Panc1 (cell line): Measurements from ENCODE around the gene UBE2U. TPM values are rescaled to one million over a fixed set of nuclear protein-coding genes. Genes with fewer than 3 reads are reported as not detected.

ENCODE experiments used
- ATAC-seq: fragments of 200-7000 bp; cut with Tn5 transposase; 2 replicates; pipeline ENCODE4 v1.9.1; 2020; ENCODE audit warnings: mild to moderate bottlenecking, moderate library complexity
- BruUV-seq: library from RNA; stranded (reverse); fragments of 400-500 nt; replicated peaks from 2 replicates; lab custom pipeline; 2021; lab: Mats Ljungman, UMichigan
- CTCF ChIA-PET: fragments of 300-600 bp; sonication (Branson Sonifier 250); formaldehyde crosslinking; loops from one replicate; lab custom pipeline; 2022; ENCODE audit warnings: antibody characterized with exemption; lab: Charles Lee
- POLR2A ChIA-PET: fragments of 300-600 bp; sonication (Branson Sonifier 250); formaldehyde crosslinking; loops from one replicate; lab custom pipeline; 2022; ENCODE audit warnings: antibody characterized with exemption; lab: Charles Lee
- DNase-seq: peaks from one replicate; pipeline ENCODE4 v3.0.0-alpha.2; 2010; ENCODE audit warnings: low read depth, low spot score
- H3K27ac ChIP-seq: 2 replicates; pipeline ENCODE4 v1.5.1; 2011; ENCODE audit warnings: mild to moderate bottlenecking, low read length, inconsistent platforms
- H3K27me3 ChIP-seq: fragments of 200-500 bp; sonication (Bioruptor generic); 2 replicates; pipeline ENCODE4 v1.6.0; 2014; ENCODE audit warnings: low read length, inconsistent platforms; ENCODE audit not compliant: control insufficient read depth, insufficient read depth
- H3K36me3 ChIP-seq: fragments of 200-500 bp; sonication (Bioruptor generic); 2 replicates; pipeline ENCODE4 v1.5.1; 2014; ENCODE audit warnings: inconsistent platforms, mild to moderate bottlenecking, low read length, moderate library complexity; ENCODE audit not compliant: control insufficient read depth, insufficient read depth
- H3K4me1 ChIP-seq: 2 replicates; pipeline ENCODE4 v1.5.1; 2011; ENCODE audit warnings: inconsistent platforms, mild to moderate bottlenecking, low read length, moderate library complexity; ENCODE audit not compliant: control insufficient read depth, insufficient read depth
- H3K4me3 ChIP-seq, 2 experiments: 2 replicates each; pipeline ENCODE4 v1.5.1; 2011 to 2012; ENCODE audit warnings: low read depth in 2 of 2, low read length in 2 of 2, mild to moderate bottlenecking in 2 of 2, inconsistent platforms in 1 of 2, moderate library complexity in 1 of 2
- H3K9me3 ChIP-seq: fragments of 200-500 bp; sonication (Bioruptor generic); 2 replicates; pipeline ENCODE4 v1.5.1; 2014; ENCODE audit warnings: low read depth, mild to moderate bottlenecking, inconsistent platforms, low read length, moderate library complexity; ENCODE audit not compliant: control insufficient read depth, insufficient read depth
- POLR2AphosphoS5 ChIP-seq: IDR thresholded peaks from 2 replicates; pipeline ENCODE4 v1.6.1; 2012; ENCODE audit warnings: mild to moderate bottlenecking, low read depth, low read length, moderate library complexity
- SIN3A ChIP-seq: IDR thresholded peaks from 2 replicates; pipeline ENCODE4 v1.6.1; 2012; ENCODE audit warnings: low read depth, mild to moderate bottlenecking, low read length, moderate library complexity, borderline replicate concordance; ENCODE audit not compliant: insufficient read depth
- TCF7L2 ChIP-seq: IDR thresholded peaks from 2 replicates; pipeline ENCODE4 v1.6.1; 2011; ENCODE audit warnings: mild to moderate bottlenecking, low read depth, low read length, inconsistent platforms
- in situ Hi-C: cut with HindIII; loops from 2 replicates; pipeline ENCODE4 v1.10.0; 2016; ENCODE audit warnings: low sequenced_read_pairs, low pct_unique_long_range_greater_than_20kb
- intact Hi-C: fragments of 100-400 bp; cut with micrococcal nuclease; formaldehyde crosslinking; loops from one replicate; pipeline ENCODE4 v1.10.0; 2022; ENCODE audit not compliant: unreplicated experiment
- total RNA-seq: library from RNA; stranded (reverse); gene quantifications from one replicate; pipeline ENCODE4 v1.2.1, GENCODE V29; 2021; ENCODE audit not compliant: unreplicated experiment
- TF ChIP-seq, protein P1 (sequence below), 2 experiments: IDR thresholded peaks; 2 replicates each; pipeline ENCODE4 v1.6.1; 2011 to 2012; ENCODE audit warnings: low read depth in 2 of 2, control low read depth in 1 of 2, low read length in 1 of 2, mild to moderate bottlenecking in 1 of 2, moderate library complexity in 1 of 2; ENCODE audit not compliant: insufficient read depth in 1 of 2
- TF ChIP-seq, protein P2 (sequence below): fragments of 450-650 bp; IDR thresholded peaks from 2 replicates; pipeline ENCODE4 v1.5.1; 2017; ENCODE audit warnings: mild to moderate bottlenecking

Gene UBE2U
- total RNA-seq, 1 experiment from 2014 or later: not detected

DNA sequence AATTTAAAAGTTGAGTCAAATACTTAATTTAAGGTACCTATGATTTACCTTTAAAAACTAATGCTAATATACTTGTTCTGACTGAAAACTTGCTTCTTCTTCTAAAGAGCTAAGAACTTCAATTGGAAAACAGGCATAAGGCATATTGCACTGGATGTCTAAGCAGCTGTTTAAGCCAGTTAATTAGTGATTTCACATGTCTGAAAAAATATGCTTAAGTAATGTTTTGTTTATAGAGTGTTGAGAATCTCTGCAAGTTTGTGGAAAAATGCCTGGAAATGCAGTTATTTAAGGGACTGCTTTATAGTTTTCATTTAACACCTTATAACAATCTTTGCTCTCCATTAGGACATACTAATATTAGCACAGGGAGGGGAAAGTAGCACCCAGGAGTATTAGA is 28.2 kb downstream of the UBE2U start:
- no peak overlapping the region for H3K4me3 ChIP-seq
- BruUV-seq: no TSS peak
- no peaks in the 10 kb centered on the region for H3K9me3 ChIP-seq
- no peaks in the 10 kb centered on the region; the same call in 1 of the 2 replicates for H3K4me1 ChIP-seq
- H3K27me3 ChIP-seq: no peaks in the 10 kb centered on the region
- DNase-seq: no peak
- TF ChIP-seq TCF7L2 (no peak), POLR2AphosphoS5 (no peak), SIN3A (no peak)
- TF ChIP-seq, protein P1, sequence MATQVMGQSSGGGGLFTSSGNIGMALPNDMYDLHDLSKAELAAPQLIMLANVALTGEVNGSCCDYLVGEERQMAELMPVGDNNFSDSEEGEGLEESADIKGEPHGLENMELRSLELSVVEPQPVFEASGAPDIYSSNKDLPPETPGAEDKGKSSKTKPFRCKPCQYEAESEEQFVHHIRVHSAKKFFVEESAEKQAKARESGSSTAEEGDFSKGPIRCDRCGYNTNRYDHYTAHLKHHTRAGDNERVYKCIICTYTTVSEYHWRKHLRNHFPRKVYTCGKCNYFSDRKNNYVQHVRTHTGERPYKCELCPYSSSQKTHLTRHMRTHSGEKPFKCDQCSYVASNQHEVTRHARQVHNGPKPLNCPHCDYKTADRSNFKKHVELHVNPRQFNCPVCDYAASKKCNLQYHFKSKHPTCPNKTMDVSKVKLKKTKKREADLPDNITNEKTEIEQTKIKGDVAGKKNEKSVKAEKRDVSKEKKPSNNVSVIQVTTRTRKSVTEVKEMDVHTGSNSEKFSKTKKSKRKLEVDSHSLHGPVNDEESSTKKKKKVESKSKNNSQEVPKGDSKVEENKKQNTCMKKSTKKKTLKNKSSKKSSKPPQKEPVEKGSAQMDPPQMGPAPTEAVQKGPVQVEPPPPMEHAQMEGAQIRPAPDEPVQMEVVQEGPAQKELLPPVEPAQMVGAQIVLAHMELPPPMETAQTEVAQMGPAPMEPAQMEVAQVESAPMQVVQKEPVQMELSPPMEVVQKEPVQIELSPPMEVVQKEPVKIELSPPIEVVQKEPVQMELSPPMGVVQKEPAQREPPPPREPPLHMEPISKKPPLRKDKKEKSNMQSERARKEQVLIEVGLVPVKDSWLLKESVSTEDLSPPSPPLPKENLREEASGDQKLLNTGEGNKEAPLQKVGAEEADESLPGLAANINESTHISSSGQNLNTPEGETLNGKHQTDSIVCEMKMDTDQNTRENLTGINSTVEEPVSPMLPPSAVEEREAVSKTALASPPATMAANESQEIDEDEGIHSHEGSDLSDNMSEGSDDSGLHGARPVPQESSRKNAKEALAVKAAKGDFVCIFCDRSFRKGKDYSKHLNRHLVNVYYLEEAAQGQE (IDR thresholded peaks at IDR 0.05; ENCODE audit: insufficient read depth in 1 of 2, low read depth in 2 of 2, low read length in 1 of 2): no peak
- TF ChIP-seq, protein P2, sequence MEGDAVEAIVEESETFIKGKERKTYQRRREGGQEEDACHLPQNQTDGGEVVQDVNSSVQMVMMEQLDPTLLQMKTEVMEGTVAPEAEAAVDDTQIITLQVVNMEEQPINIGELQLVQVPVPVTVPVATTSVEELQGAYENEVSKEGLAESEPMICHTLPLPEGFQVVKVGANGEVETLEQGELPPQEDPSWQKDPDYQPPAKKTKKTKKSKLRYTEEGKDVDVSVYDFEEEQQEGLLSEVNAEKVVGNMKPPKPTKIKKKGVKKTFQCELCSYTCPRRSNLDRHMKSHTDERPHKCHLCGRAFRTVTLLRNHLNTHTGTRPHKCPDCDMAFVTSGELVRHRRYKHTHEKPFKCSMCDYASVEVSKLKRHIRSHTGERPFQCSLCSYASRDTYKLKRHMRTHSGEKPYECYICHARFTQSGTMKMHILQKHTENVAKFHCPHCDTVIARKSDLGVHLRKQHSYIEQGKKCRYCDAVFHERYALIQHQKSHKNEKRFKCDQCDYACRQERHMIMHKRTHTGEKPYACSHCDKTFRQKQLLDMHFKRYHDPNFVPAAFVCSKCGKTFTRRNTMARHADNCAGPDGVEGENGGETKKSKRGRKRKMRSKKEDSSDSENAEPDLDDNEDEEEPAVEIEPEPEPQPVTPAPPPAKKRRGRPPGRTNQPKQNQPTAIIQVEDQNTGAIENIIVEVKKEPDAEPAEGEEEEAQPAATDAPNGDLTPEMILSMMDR: no peak
- in situ Hi-C loops (loop anchor here (25.0 kb wide), 1 partner anchor 544 kb away; no protein-coding TSS in a partner anchor), intact Hi-C loops (no loop called here)
- ChIA-PET CTCF (no interaction called here), POLR2A (no interaction called here)
- no peaks in the 10 kb centered on the region for H3K36me3 ChIP-seq
- ATAC-seq: no peak
- H3K27ac ChIP-seq: no peak overlapping the region

DNA sequence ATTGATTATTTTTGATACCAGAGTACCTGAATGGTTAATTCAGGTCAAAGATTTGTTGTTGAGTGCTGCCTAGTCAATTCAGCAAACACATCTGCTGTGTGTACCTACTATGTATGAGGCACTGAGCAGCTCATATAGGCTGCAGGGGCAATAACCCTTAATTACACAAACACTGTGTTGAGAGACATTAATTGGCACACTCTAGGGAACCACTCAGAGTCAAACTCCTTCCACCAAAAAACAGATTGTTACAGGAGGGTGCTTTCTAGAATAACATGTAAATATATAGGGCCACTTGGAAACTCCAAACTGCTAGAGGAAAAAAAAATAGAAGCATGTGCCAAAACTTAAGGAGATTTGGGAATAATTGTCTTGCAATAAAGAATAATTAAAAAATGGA is 31.3 kb downstream of the UBE2U start:
- ChIA-PET CTCF (no interaction called here), POLR2A (no interaction called here)
- in situ Hi-C loops (loop anchor here (25.0 kb wide), 1 partner anchor 547 kb away; no protein-coding TSS in a partner anchor), intact Hi-C loops (no loop called here)
- Histone ChIP-seq H3K36me3 (no peaks in the 10 kb centered on the region), H3K4me1 (no peaks in the 10 kb centered on the region; the same call in 1 of the 2 replicates), H3K9me3 (no peaks in the 10 kb centered on the region), H3K4me3 (no peak overlapping the region), H3K27me3 (no peaks in the 10 kb centered on the region), H3K27ac (no peak overlapping the region)
- TF ChIP-seq, protein P1 (IDR thresholded peaks at IDR 0.05; ENCODE audit: insufficient read depth in 1 of 2, low read depth in 2 of 2, low read length in 1 of 2): no peak
- TF ChIP-seq SIN3A: no peak
- no peak for TF ChIP-seq POLR2AphosphoS5
- TF ChIP-seq TCF7L2: no peak
- TF ChIP-seq, protein P2: no peak
- no TSS peak for BruUV-seq
- DNase-seq (no peak), ATAC-seq (no peak)
